ENCODE results near the gene FLT3.

FLT3 gene

DNA sequence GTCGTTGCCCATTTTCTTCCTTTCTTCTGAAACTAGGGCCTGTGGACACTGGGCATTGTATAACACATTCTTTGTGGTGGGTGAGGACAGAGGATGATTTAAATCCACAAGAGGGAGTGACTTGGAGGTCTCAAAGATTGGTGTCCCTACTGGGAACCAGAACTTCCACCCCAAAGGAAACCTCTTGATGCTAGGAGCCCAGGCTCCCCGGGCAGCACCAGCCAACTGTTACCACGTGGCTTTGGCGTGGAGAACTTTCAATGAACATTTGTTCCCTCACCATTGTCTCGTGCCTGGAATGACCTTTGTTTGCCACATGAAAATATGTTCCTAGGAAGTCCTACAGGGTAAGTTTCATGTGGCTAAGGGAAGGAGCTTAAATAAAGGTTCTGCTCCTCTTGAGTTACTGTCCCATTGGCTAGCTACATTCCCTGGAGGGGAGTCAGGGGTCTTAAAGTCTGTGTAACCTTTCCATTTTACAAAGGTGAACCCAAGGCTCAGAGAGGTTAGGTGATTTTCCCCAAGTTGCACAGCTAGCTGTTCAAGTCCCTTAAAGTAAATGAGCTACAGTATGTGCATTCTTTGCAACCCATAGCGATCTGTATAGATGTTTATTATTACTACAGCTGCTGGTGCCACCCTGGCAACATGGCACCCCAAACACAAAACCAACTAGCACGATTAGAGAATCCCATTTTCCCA, 126.3 kb downstream of the FLT3 start:
- Mint-ChIP-seq H3K4me1 (ENCODE audit: low read depth) (peaks cover 6% of the 10 kb centered on the region), H3K27me3 (ENCODE audit: low read depth) (peaks cover 88% of the 10 kb centered on the region), H3K36me3 (ENCODE audit: low read depth) (peaks cover 1% of the 10 kb centered on the region), H3K9me3 (no peaks in the 10 kb centered on the region), H3K4me3 (no peak overlapping the region), H3K27ac (no peak overlapping the region)
- DNase-seq (ENCODE audit: low spot score): no peak

DNA sequence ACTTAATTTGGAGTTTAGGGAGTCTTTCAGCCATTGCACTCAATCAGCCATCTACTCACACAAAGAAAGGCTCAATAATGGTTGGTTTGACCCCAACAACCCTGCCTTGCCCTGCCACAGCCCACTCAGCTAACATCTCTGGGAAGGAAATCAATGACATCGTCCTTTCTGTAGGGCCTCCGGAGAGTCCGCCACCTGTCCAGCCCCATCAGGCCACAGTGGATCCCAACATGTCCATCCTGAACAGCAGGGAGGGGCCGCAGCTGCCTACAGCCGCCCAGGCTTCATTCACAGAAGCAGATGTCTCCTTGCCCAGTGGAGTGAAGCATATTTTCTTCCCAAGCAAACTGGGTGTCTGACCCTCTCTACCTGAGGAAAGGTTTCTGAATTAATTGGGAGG, 127.1 kb downstream of the FLT3 start:
- Mint-ChIP-seq H3K36me3 (ENCODE audit: low read depth) (peaks cover 2% of the 10 kb centered on the region), H3K9me3 (no peaks in the 10 kb centered on the region), H3K27me3 (ENCODE audit: low read depth) (peaks cover 82% of the 10 kb centered on the region), H3K4me3 (no peak overlapping the region), H3K27ac (no peak overlapping the region), H3K4me1 (ENCODE audit: low read depth) (peaks cover 6% of the 10 kb centered on the region)
- no peak for DNase-seq (ENCODE audit: low spot score)

DNA sequence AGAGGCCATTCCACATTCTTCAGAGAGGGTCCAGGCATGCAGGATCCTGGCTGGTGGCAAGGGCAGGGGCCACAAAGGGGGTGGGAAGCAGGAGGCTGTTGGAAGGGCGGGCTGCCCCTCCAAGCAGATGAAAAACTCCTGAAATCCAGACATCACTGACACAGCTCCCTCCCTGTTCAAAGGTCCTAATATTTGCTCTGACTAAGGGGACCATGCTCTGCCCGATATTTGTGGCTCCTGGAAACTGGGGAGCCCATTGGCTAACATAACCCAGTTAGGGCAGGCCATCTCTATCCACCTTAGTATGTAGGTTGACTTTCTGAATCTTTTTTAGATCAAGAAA, 127.9 kb downstream of the FLT3 start:
- H3K27me3 Mint-ChIP-seq (ENCODE audit: low read depth): peaks cover 85% of the 10 kb centered on the region
- H3K27ac Mint-ChIP-seq: no peak overlapping the region
- H3K9me3 Mint-ChIP-seq: no peaks in the 10 kb centered on the region
- H3K36me3 Mint-ChIP-seq (ENCODE audit: low read depth): peaks cover 2% of the 10 kb centered on the region
- H3K4me1 Mint-ChIP-seq (ENCODE audit: low read depth): peaks cover 7% of the 10 kb centered on the region
- no peak overlapping the region for H3K4me3 Mint-ChIP-seq
- no peak for DNase-seq (ENCODE audit: low spot score)

DNA sequence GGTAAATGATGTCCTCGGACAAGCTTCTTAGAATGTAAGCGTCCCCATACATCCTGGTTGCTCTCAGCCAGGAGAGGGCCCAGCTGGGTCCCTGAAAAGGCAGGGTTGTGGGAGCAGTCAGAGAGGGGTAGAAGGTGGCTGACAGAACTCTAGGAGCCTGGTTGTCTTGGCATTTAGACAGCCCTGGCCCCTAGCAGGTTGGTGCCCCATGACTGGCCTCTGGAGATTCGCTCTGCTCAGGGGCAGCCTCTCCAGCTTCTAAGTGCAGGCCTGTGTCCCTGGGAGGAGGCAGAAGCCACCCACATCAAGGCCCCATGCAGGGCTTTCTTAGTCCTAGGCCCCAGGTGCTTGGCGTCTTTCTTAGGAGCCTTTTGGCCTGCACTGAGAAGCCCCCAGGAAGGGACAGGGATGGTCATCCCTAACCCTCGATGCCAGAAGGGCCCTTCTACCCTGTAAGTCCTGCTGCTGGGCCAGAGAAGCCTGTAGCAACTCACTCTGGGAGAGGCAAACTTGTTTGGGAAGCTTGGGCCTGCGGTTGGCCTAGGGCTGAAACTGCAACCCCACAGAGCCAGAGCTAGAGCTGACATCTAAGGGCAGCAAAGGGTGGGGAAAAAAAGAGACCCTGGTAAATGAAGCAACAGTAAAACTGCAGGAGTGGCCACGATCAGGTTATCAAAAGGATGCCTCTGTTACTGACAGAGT, 128.4 kb downstream of the FLT3 start:
- peaks cover 85% of the 10 kb centered on the region for H3K27me3 Mint-ChIP-seq (ENCODE audit: low read depth)
- no peak overlapping the region for H3K4me3 Mint-ChIP-seq
- no peak overlapping the region for H3K27ac Mint-ChIP-seq
- no peak for DNase-seq (ENCODE audit: low spot score)
- peaks cover 7% of the 10 kb centered on the region for H3K4me1 Mint-ChIP-seq (ENCODE audit: low read depth)
- H3K36me3 Mint-ChIP-seq (ENCODE audit: low read depth): peaks cover 2% of the 10 kb centered on the region
- H3K9me3 Mint-ChIP-seq: no peaks in the 10 kb centered on the region

DNA sequence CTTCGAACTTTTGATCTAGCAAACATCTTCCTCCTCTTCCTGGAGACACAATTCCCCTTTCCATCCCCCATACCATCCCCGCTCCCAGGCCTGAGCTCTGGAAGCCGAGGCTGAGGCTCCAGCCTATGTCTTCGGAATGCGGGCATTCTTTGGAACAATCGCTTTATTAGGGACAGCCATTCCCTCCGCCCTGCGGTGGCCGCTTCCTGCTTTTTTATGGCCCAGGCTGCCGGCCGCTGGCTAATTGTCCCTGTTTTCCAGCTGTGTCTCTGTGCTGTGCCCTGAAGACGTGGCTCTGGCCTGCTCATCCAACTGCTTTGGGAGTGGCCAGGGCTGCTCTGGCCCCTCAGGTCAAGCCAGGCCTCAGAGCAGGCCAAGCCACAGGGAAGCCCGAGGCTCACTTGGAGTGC, 129.1 kb downstream of the FLT3 start:
- H3K9me3 Mint-ChIP-seq: no peaks in the 10 kb centered on the region
- H3K27me3 Mint-ChIP-seq (ENCODE audit: low read depth): peaks cover 86% of the 10 kb centered on the region
- no peak for DNase-seq (ENCODE audit: low spot score)
- peaks cover 7% of the 10 kb centered on the region for H3K4me1 Mint-ChIP-seq (ENCODE audit: low read depth)
- H3K4me3 Mint-ChIP-seq: no peak overlapping the region
- peaks cover 2% of the 10 kb centered on the region for H3K36me3 Mint-ChIP-seq (ENCODE audit: low read depth)
- no peak overlapping the region for H3K27ac Mint-ChIP-seq

DNA sequence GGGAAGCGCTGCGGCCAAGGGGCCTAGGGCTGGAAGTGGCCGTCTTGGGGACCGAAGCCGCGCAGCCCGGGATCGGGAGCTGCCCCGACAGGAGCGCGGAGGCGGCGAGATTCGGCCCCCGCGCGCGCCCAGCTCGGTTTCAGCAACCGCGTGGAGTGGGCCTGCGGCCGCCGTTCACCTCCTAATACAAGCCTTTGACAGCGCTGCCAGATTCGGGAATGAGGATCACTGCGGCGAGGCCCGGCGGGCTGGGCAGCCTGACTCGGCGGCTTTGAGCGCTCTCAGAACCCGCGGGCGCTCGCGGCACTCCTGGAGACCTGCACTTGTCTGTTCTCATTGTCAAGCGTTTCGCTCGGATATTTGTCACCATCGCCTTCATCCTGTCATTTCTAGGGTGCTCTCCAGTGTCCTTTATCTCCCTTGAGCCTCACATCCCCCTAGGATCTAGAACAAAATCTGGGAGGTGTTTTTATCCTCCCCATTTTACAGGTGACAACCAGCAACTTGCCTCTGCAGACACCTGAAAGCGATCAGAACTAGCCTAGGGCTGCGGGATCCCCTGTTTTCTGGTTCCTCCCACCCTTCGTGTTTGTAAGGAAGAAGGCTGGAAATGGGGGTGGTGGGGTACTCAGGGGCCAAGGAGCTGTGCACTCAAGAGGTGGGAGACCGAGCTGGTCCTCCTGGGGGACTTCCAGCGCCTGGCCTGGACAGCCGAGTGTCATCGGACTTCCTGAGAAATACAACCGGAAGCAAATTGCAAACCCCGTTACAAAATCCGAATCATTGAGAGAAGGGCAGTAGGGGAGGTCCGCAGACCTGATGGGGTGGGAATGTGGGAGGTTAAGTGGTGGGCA, 129.8 kb downstream of the FLT3 start:
- Mint-ChIP-seq H3K27me3 (ENCODE audit: low read depth) (peaks cover 86% of the 10 kb centered on the region), H3K4me3 (no peak overlapping the region), H3K27ac (no peak overlapping the region), H3K36me3 (ENCODE audit: low read depth) (peaks cover 2% of the 10 kb centered on the region), H3K4me1 (ENCODE audit: low read depth) (peaks cover 7% of the 10 kb centered on the region), H3K9me3 (no peaks in the 10 kb centered on the region)
- no peak for DNase-seq (ENCODE audit: low spot score)

DNA sequence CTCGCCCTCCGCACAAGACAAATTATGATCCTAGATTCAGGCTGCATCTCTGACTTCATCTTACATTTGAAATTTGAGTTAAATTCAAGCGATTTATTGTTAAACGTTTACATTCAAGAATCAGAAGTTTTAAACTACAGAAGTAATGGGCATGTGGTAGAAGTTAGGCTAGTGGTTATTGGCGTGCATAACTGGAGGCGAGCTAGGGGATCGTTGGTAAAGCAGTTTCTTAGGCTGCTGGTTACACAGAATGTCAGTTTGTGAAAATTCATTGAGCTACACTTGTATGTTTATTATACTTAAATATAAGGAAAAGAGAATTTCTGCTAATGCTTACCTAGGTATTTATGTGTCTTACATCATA, 130.5 kb downstream of the FLT3 start:
- peaks cover 86% of the 10 kb centered on the region for H3K27me3 Mint-ChIP-seq (ENCODE audit: low read depth)
- H3K36me3 Mint-ChIP-seq (ENCODE audit: low read depth): peaks cover 2% of the 10 kb centered on the region
- no peak for DNase-seq (ENCODE audit: low spot score)
- peaks cover 1% of the 10 kb centered on the region for H3K4me1 Mint-ChIP-seq (ENCODE audit: low read depth)
- no peaks in the 10 kb centered on the region for H3K9me3 Mint-ChIP-seq
- H3K4me3 Mint-ChIP-seq: no peak overlapping the region
- H3K27ac Mint-ChIP-seq: no peak overlapping the region

DNA sequence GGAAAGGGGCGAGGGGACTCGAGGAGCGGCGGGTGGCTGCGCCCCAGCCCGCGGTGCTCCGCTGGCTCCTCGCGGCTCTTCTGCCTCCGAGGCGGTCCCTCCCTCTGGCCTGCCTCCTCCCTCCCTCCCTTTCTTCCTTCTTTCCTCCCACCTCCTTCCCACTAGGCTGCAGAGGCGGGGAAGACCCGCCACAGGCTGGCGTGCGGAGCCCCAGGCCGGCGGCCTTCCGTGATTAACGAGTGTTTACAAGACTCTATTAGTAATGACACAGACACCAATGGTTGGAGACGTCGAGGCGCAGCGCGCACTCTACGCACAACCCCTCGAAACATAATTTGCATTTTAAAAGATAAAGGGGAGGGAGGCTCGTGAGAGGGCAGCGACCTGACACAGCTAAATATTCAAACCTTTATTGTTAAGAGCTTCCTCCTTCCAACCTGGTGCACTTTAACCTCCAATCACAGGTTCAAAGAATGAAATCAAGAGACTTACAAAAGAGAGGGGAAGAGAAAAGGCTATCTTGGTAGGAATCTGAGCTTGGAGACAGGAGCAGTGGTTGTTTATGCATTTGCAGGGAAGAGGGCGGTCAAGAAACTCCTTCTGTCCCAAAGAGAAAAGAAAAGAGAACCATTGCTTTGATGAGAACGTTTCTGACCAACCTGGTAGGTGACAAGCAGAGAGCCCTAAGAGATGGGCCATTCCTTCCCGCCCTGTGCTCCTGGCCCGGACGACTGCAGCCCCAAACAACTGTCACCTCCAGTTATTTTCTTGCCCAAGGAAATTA, 131.1 kb downstream of the FLT3 start, which contains the start of gene CDX2:
Gene CDX2 (minus strand): TSS at position 234 of the 784 bp plus-strand sequence. CDS start 309 bp downstream, outside the sequence.
- H3K27ac Mint-ChIP-seq: peak within 1 kb of the TSS; percentile 72
- DNase-seq (ENCODE audit: low spot score): no peak

DNA sequence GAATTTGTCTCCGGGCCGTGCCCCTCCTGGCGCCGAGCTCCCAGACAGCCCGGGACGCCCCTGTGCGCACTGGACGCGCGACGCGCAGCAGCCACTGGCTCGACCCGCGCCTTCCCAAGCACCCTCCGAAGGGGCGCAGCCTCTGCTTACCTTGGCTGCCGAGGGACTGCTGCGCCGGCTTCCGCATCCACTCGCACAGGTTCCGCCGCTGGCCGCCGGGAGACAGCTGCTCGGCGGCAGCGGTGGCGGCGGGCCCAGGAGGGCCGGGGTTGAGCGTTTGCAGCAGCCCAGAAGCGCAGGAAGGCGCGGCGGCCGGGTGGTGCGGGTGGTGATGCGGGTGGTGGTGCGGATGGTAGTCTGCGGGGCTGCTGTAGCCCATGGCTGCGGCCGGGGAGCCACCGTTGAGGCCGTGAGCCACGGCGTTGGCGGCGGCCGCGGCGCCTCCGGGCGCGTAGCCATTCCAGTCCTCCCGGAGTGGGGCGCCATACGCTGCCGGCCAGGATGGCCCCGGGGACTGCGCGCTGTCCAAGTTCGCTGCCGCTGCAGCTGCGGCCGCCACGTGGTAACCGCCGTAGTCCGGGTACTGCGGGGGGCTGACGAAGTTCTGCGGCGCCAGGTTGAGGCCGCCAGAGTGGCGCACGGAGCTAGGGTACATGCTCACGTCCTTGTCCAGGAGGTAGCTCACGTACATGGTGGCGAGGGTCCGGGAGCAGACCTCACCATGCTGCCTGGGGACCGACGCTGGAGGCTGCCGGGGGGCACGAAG, 131.9 kb downstream of the FLT3 start:
- H3K4me3 Mint-ChIP-seq: no peak overlapping the region

More for the DNA sequence above, 131.1 kb downstream of the FLT3 start, which contains the start of gene CDX2:
- H3K36me3 Mint-ChIP-seq (ENCODE audit: low read depth): peaks cover 2% of the 10 kb centered on the region
- H3K4me1 Mint-ChIP-seq (ENCODE audit: low read depth): peaks cover 1% of the 10 kb centered on the region
- H3K9me3 Mint-ChIP-seq: no peaks in the 10 kb centered on the region
- peaks cover 85% of the 10 kb centered on the region for H3K27me3 Mint-ChIP-seq (ENCODE audit: low read depth)
- H3K4me3 Mint-ChIP-seq: no peak within 1 kb of the TSS

DNA sequence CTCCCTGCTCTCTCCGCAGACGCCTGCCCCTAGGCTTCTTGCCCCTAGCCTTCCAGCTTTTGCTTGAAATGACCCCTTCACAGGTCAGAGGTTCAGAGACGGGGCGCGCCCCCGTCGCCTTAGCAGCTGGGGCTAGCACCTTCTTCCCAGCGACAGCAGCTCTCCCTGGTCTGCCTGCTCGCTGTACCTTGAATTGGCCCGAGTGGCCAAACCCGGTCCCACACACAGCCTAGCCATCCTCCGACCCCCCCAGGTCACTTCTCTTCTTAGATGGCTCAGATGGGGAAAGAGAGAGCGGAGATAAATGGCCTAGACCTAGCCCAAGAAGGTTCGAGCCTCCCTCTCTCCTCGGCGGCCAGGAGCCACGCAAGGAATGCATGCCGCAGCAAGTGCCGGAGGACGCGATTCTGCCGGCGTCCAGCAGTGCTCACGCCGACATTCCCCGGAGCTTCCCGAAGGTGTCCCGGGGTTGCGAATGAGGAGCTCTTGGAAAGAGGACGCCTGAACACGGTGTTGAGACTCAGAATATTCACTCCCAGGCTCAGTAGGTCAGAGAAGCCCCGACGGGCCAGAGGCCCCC, 132.6 kb downstream of the FLT3 start:
- peak overlapping the region; percentile 60 for H3K27ac Mint-ChIP-seq

More for the DNA sequence above, 131.9 kb downstream of the FLT3 start:
- Mint-ChIP-seq H3K4me1 (ENCODE audit: low read depth) (peaks cover 1% of the 10 kb centered on the region), H3K27me3 (ENCODE audit: low read depth) (peaks cover 82% of the 10 kb centered on the region), H3K27ac (no peak overlapping the region), H3K36me3 (ENCODE audit: low read depth) (peaks cover 2% of the 10 kb centered on the region), H3K9me3 (no peaks in the 10 kb centered on the region)
- no peak for DNase-seq (ENCODE audit: low spot score)

DNA sequence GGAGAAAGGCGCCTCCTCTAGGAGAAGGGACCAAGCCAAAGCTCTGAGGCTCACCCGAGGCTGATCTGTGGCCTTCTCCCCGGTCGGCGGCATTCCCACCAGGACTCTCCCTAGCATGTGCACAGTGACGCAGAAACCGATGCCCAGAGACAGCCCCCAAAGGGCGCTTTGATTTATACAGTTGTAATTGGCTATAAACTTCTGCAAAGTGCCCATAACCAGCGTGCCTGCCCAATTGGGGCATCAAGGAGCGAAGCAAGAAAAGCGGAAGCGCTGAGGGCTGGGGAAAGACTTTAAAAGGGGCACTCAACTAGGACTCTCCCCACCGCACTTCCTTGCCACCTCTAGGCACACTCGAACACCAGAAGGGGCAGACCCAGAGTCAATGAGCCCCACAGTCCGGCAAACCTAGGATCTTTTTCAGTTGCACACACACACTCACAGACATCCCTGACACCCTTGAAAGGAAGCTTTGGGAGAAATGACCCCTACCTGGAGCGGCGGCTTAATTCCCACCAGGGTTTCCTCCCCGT, 133.1 kb downstream of the FLT3 start:
- H3K27me3 Mint-ChIP-seq (ENCODE audit: low read depth): peaks cover 79% of the 10 kb centered on the region
- no peak for DNase-seq (ENCODE audit: low spot score)
- peaks cover 1% of the 10 kb centered on the region for H3K4me1 Mint-ChIP-seq (ENCODE audit: low read depth)
- H3K4me3 Mint-ChIP-seq: no peak overlapping the region
- peaks cover 2% of the 10 kb centered on the region for H3K36me3 Mint-ChIP-seq (ENCODE audit: low read depth)
- no peaks in the 10 kb centered on the region for H3K9me3 Mint-ChIP-seq
- H3K27ac Mint-ChIP-seq: peak overlapping the region; percentile 52

More for the DNA sequence above, 132.6 kb downstream of the FLT3 start:
- H3K9me3 Mint-ChIP-seq: no peaks in the 10 kb centered on the region
- no peak for DNase-seq (ENCODE audit: low spot score)
- H3K4me3 Mint-ChIP-seq: peak overlapping the region; percentile 34
- H3K27me3 Mint-ChIP-seq (ENCODE audit: low read depth): peaks cover 80% of the 10 kb centered on the region
- H3K36me3 Mint-ChIP-seq (ENCODE audit: low read depth): peaks cover 2% of the 10 kb centered on the region
- peaks cover 1% of the 10 kb centered on the region for H3K4me1 Mint-ChIP-seq (ENCODE audit: low read depth)

DNA sequence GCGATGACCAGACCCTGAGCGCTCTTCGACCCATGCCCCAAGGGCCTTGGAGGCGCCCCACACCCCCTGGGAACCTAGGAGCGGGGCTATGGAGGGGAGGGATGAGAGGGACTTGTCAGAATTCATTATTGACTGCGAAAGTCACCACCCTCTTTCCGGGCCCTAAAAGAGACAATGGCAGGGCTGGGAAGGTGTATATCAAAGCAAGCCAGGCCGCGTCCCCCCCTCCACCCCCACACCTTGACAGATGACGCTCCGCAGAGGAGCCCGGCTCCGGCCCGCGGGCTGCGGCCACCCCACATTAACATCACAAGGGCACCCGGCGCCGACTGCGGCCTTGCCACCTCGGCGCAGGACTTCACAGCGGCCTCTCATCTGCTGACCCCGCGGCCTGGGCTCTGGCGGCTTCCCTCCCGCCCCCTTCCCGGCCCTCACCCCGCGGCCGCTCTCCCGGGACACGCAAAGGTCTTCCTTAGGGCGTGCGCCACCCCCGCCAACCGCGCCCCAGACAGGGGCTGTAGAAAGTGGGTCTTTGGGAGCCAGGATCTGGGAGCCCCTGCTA, 133.7 kb downstream of the FLT3 start:
- no peak for DNase-seq (ENCODE audit: low spot score)
- Mint-ChIP-seq H3K27ac (no peak overlapping the region), H3K36me3 (ENCODE audit: low read depth) (peaks cover 2% of the 10 kb centered on the region), H3K9me3 (no peaks in the 10 kb centered on the region), H3K4me3 (no peak overlapping the region), H3K4me1 (ENCODE audit: low read depth) (peaks cover 1% of the 10 kb centered on the region), H3K27me3 (ENCODE audit: low read depth) (peaks cover 80% of the 10 kb centered on the region)
